ENCODE results near the gene CTBP2. TPM values are rescaled to one million over a fixed set of nuclear protein-coding genes. Genes with fewer than 3 reads are reported as not detected.

The CTBP2 gene
- total RNA-seq, 1 donor from 2014 or later: 55.2 TPM

DNA sequence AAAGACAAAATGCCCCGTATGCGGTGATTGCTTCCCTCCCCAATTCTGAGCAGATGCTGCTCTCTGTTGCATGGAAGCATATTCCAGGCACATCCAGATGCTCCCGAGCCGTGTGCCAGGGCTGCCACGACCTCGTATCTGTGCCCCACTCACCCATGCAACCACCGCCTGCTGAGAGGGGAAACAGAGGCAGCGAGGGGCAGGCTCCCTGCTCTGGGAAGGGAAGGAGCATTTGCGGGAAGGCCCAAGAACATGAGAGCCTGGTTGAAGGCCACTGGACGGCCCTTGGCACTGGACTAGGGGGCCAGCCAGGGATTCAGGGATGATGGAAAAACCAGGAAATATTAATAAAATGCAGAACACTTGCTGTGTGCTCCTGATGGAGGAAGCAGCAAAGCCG is 89.4 kb downstream of the CTBP2 start:
- Histone ChIP-seq H3K79me2 (ENCODE audit: low read depth) (peaks cover 100% of the 10 kb centered on the region), H3K27ac (no peak overlapping the region), H3K4me3 (no peak overlapping the region), H3K9me3 (ENCODE audit: low read depth) (no peaks in the 10 kb centered on the region), H2AFZ (replicated peaks) (no peak overlapping the region), H4K20me1 (ENCODE audit: low read depth) (peaks cover 81% of the 10 kb centered on the region), H3K4me1 (no peaks in the 10 kb centered on the region), H3K27me3 (no peaks in the 10 kb centered on the region), H3K9ac (no peak overlapping the region), H3K4me2 (no peak overlapping the region), H3K36me3 (no peaks in the 10 kb centered on the region), H3F3A (ENCODE audit: low read depth) (no peaks in the 10 kb centered on the region)
- TF ChIP-seq, protein P1, sequence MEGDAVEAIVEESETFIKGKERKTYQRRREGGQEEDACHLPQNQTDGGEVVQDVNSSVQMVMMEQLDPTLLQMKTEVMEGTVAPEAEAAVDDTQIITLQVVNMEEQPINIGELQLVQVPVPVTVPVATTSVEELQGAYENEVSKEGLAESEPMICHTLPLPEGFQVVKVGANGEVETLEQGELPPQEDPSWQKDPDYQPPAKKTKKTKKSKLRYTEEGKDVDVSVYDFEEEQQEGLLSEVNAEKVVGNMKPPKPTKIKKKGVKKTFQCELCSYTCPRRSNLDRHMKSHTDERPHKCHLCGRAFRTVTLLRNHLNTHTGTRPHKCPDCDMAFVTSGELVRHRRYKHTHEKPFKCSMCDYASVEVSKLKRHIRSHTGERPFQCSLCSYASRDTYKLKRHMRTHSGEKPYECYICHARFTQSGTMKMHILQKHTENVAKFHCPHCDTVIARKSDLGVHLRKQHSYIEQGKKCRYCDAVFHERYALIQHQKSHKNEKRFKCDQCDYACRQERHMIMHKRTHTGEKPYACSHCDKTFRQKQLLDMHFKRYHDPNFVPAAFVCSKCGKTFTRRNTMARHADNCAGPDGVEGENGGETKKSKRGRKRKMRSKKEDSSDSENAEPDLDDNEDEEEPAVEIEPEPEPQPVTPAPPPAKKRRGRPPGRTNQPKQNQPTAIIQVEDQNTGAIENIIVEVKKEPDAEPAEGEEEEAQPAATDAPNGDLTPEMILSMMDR (IDR thresholded peaks at IDR 0.05): no peak
- TF ChIP-seq EZH2 (IDR thresholded peaks at IDR 0.05) (no peak), EZH2phosphoT487 (IDR thresholded peaks at IDR 0.05) (no peak)
- Mint-ChIP-seq H3K27me3 (ENCODE audit: insufficient read depth, low read depth) (no peaks in the 10 kb centered on the region), H3K36me3 (peaks cover 31% of the 10 kb centered on the region), H3K27ac (no peak overlapping the region), H3K4me1 (peaks cover 18% of the 10 kb centered on the region), H3K4me3 (no peak overlapping the region), H3K9me3 (no peaks in the 10 kb centered on the region)
- DNase-seq (ENCODE audit: low spot score): no peak

- Mint-ChIP-seq H3K27me3 (ENCODE audit: insufficient read depth, low read depth) (no peaks in the 10 kb centered on the region), H3K4me1 (peaks cover 20% of the 10 kb centered on the region), H3K27ac (no peak overlapping the region), H3K36me3 (peaks cover 14% of the 10 kb centered on the region), H3K4me3 (no peak overlapping the region), H3K9me3 (no peaks in the 10 kb centered on the region)
- Histone ChIP-seq H3K9ac (no peak overlapping the region), H3K27ac (no peak overlapping the region), H3K4me1 (no peaks in the 10 kb centered on the region), H4K20me1 (ENCODE audit: low read depth) (peaks cover 84% of the 10 kb centered on the region), H3K9me3 (ENCODE audit: low read depth) (no peaks in the 10 kb centered on the region), H3K27me3 (no peaks in the 10 kb centered on the region), H3K4me3 (no peak overlapping the region), H3K36me3 (no peaks in the 10 kb centered on the region), H3K79me2 (ENCODE audit: low read depth) (peaks cover 100% of the 10 kb centered on the region), H2AFZ (replicated peaks) (no peak overlapping the region), H3F3A (ENCODE audit: low read depth) (no peaks in the 10 kb centered on the region), H3K4me2 (no peak overlapping the region)
- no peak for DNase-seq (ENCODE audit: low spot score)
- TF ChIP-seq EZH2 (IDR thresholded peaks at IDR 0.05) (no peak), EZH2phosphoT487 (IDR thresholded peaks at IDR 0.05) (no peak)
- TF ChIP-seq, protein P1 (IDR thresholded peaks at IDR 0.05): no peak
Observed at GRCh38 chr10:125068406-125068805, 92.0 kb downstream of the CTBP2 start.

- Histone ChIP-seq H3K9me3 (ENCODE audit: low read depth) (no peaks in the 10 kb centered on the region), H4K20me1 (ENCODE audit: low read depth) (peaks cover 91% of the 10 kb centered on the region), H3F3A (ENCODE audit: low read depth) (no peaks in the 10 kb centered on the region), H3K4me1 (no peaks in the 10 kb centered on the region), H3K79me2 (ENCODE audit: low read depth) (peaks cover 100% of the 10 kb centered on the region), H3K27ac (no peak overlapping the region), H3K4me2 (no peak overlapping the region), H3K36me3 (no peaks in the 10 kb centered on the region), H3K27me3 (no peaks in the 10 kb centered on the region), H3K9ac (no peak overlapping the region), H3K4me3 (no peak overlapping the region), H2AFZ (replicated peaks) (no peak overlapping the region)
- TF ChIP-seq, protein P1 (IDR thresholded peaks at IDR 0.05): no peak
- peaks cover 16% of the 10 kb centered on the region for H3K4me1 Mint-ChIP-seq
- no peaks in the 10 kb centered on the region for H3K9me3 Mint-ChIP-seq
- no peak overlapping the region for H3K4me3 Mint-ChIP-seq
- no peaks in the 10 kb centered on the region for H3K27me3 Mint-ChIP-seq (ENCODE audit: insufficient read depth, low read depth)
- H3K36me3 Mint-ChIP-seq: peaks cover 13% of the 10 kb centered on the region
- peak overlapping the region; percentile 58 for H3K27ac Mint-ChIP-seq
- no peak for DNase-seq (ENCODE audit: low spot score)
Observed at GRCh38 chr10:125067764-125068163, 92.6 kb downstream of the CTBP2 start.

Measured in neural progenitor cell (in vitro differentiated cells).